HG03354 (cell line): ENCODE results near the gene BCAS1.

Experiments
- ATAC-seq: cut with Tn5 transposase; IDR thresholded peaks from one replicate; pipeline ENCODE4 v1.9.1; 2021; ENCODE audit warnings: mild to moderate bottlenecking; ENCODE audit not compliant: unreplicated experiment, poor library complexity, severe bottlenecking

BCAS1 gene, protein sequence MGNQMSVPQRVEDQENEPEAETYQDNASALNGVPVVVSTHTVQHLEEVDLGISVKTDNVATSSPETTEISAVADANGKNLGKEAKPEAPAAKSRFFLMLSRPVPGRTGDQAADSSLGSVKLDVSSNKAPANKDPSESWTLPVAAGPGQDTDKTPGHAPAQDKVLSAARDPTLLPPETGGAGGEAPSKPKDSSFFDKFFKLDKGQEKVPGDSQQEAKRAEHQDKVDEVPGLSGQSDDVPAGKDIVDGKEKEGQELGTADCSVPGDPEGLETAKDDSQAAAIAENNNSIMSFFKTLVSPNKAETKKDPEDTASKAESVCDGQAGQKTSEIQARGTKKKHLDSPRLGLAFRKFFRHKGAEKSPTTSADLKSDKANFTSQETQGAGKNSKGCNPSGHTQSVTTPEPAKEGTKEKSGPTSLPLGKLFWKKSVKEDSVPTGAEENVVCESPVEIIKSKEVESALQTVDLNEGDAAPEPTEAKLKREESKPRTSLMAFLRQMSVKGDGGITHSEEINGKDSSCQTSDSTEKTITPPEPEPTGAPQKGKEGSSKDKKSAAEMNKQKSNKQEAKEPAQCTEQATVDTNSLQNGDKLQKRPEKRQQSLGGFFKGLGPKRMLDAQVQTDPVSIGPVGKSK

DNA sequence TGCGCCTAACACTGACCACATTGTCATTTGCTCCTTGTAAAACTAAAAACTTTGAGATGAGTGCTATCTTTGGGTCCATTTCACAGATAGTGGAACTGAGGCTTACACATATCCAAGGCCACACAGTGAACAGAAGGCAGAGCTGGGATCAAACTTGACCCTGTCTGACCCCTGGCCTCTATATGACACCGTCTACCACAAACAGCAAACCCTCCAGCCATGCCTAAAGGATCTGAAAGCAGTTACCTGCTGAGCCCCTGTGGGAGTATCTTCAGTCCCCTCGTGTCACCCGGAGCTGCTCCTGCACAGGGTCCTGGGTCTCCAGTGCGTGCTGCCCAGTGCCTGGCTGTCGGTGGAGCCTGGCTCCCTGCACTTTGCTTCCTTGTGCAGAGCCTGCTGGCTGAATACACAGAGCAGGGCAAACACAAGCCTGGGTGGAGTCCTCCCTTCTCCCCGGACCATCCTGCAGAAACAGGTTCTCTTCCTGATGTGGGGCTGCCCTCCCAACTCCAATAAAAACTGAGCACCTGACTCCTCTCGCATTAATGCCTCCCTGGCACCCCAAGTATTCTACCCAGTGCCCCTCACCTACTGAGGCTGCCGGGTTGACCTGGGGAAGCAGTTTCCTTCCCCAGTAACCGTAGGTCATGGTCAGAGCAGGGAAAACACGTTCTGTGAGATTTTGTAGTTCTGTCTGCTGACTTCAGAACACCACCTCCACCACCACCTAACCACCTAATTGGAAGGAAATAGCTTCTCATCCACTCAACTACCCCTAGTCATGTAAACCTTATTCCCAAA is at the start of gene BCAS1:
TSS of gene BCAS1 (minus strand) at position 408 of the 801 bp plus-strand sequence. CDS start 11,876 bp downstream, outside the sequence.
- ATAC-seq, result no peak

DNA sequence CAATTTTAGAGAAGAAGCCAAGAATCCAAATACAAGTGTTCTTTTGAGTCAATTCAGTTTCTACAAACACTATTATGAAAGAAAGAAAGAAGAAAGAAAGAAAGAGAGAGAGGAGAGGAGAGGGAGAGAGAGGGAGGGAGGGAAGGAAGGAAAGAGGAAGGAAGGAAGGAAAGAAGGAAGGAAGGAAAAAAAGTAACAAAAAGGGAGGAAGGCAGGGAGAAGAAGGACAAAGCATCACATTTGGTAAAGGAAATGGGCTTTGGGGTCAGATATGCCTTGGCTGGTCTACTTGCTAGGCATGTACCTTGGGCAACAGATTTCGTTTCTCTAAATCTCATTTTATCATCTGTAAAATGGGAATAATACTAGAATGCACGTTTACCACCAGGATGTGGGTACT is 49.4 kb upstream of the BCAS1 start:
- no peak for ATAC-seq

DNA sequence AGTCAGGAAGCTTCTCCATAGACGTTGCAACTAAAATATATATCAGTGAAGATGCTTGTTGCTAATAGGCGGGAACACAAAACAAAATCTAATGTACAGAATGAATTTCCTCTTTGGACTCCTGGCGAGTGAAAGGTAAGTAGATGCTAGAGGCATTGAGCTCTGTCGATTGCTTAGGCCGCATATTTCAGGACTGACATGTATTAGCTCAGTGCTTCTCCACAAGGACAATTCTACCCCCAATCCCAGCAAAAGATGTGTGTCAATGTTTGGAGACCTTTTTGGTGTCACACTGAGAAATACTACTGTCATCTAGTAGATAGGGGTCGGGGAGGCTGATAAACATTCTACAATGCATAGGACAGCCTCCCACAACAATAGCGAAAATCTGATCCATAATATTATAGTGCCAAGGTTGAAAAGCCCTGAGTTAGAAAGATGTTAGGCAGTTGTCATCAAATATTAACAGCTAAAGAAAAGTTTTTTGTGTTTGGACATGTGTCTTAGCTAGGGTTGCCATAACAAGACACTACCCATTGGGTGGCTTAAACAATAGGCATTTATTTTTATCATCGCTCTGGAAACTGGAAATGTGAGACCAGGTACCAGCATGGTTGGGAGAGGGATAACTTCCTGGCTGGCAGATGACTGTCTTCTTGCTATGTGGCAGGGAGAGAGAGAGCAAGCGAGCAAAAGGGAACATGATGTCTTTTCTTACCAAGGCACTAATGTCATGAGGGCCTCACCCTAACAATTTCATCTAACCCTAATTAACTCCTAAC is 48.0 kb upstream of the BCAS1 start:
- no peak for ATAC-seq

DNA sequence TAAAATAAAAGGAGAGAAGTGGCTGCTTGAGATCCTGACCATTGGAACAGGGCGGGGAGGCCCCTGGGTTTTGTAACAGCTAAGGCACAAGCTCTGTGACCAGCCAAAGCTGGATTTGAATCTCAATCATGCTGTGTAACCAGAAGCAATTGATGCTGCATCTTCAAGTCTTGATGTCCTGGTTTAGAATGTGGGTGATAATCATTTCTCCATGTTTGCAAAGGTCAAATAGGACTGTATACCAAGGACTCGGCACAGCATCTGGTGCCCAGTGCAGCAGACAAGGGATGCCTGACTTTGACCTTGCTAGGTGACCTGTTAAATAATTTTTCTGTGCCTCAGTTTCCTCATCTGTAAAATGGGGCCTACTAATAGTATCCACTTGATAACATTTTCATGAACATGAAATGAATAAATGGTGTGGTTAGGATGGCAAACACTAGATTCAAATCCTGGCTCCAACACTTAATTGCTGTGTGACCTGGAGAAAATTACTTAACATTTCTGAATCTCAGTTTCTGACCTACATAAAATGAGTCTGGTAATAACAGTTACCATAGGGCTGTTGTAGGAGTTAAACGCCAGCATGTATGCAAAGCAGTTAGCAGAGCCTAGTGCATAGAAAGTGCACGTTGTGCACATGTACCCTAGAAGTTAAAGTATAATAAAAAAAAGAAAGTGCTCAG is 46.3 kb upstream of the BCAS1 start:
- no peak for ATAC-seq

DNA sequence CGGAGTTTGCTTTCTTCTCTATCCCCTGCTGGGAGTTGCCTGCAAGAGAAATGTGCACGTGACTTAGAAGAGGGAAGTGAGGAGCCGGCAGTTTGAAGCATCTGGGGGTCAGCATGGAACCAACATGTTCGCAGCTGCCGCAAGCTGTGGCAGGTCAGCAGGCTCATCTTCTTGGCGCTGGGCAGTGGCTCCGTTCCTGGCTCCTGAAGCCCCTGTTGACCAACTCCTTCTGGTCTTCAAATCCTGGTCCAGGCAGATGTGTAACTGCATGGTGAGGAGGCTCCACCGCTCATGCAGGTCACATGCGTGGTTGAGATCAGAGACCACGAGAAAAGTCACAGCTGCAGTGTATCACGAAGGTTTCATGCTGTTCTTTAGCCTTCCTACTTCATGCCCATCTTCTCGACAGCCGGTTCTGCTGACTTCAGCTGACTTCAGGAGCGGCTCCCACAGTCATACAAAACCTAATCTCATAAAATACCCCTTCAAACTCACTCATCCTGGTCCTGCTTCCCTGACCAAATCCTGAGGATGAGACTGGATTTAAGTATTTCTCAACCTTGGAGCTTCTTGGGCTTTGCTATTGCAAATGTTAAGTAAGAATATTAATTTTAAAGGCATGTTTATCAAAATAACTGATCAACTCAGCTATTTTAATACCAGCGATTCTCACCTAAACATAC is 44.9 kb upstream of the BCAS1 start:
- no peak for ATAC-seq

DNA sequence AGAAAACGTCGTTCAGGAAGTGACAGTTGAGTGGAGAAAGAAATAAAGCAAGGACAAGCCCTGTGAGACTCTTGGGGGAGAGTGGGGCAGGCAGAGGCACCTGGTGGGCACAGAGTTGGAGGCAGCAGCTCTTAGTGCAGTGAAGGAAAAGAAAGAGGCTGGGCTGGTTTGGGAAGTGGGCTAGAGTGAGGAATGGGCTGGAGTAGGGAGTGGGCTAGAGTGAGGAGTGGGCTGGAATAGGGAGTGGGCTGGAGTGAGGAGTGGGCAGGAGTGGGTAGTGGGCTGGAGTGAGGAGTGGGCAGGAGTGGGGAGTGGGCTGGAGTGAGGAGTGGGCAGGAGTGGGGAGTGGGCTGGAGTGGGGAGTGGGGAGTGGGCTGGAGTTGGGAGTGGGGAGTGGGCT is 43.7 kb upstream of the BCAS1 start:
- ATAC-seq, result no peak

DNA sequence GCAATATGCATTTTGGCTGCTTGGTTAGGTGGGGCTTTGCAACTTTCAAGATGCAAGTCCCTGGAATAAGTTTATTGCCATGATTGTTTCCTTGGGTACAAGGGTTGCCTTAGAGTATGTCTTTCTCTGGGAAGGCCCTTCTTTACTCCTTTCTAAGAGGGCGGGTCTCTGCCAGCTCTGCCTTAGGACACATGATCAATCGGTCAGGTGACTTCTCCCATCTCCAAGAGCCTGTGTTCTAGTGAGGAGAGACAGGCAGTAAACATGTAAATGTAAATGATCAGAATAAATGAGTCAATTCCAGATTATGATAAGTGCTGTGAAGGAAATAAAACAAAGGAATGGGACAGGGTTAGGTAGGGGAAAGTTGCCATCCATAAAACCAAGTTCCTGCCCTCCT is 43.2 kb upstream of the BCAS1 start:
- no peak for ATAC-seq

DNA sequence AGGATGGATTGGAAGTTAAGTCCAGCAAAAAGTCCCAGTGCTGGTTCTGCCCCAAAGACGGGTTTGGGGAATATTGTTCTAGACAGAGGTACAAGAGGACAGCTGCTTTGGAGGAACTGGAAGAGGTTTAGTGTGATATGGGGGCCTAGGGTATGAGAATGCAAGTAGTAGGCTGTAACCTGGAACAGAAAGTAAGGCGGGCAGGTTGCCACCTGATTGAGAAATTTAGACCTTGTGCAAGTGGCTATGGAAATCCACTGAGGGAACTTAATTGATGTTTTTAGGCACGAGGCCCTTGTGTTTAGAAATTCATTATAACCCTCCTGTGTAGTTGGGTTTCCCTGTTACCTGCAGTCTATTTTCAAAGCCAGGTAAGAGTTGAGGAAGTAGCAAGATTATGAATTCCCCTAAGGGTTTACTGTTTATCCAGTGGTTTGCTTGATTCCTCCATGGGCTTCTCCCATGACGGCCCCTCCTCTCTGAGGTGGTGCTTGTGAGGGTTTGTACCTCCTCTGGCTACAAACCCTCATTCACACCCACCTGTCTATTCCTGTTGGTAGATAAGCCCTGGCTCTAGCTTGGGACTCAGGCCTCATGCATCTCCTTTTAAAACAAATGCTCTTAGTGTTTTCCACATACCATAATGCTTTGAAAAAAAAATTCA is 42.0 kb upstream of the BCAS1 start:
- ATAC-seq, result no peak

DNA sequence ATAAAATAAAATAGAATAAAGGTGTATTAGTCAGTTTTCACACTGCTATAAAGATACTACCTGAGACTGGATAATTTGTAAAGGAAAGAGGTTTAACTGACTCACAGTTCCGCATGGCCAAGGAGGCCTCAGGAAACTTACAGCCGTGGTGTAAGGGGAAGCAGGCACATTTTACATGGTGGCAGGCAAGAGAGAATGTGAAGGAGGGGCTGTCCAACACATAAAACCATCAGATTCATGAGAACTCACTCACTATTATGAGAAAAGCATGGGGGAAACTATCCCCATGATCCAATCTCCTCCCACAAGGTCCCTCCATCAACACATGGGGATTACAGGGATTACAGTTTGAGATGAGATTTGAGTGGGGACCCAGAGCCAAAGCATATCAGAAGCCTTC is 41.1 kb upstream of the BCAS1 start:
- ATAC-seq, result no peak

DNA sequence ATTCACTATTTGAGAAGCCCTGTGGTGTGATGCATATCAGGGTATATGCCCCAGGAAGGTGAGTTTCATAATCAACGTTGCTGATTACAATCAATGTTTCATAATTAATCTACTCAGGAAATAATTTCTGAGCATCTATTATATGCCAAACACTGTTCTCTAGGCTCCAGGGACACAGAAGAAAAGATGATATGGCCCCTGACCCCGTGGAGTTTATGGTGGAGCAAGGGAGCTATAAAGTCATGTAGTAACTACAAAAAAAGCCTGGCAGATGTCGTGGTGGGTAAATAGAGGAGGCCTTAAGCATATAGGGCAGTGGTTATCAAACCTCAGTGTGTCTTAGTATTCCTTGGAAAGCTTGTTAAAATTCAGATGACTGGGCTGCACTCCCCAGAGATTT is 40.1 kb upstream of the BCAS1 start:
- ATAC-seq, result no peak

DNA sequence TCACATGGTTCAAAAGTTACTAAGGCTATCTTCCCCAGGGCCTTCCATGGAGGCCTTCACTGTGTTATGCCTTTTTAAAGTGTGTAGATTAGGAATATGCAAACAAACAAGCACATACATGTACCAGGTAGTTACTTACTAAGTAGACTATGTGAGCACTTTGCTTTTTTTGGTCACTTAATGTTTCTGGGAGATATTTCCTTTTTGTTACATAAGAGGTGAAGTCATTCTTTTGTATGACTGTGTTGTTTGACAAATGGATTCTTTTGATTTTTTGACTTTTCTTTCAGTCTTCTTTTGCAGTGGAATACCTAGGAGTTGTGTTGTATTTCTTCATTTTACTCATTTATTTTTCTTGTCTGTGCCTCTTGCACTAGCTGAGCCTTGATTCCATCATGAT is 39.6 kb upstream of the BCAS1 start:
- no peak for ATAC-seq

DNA sequence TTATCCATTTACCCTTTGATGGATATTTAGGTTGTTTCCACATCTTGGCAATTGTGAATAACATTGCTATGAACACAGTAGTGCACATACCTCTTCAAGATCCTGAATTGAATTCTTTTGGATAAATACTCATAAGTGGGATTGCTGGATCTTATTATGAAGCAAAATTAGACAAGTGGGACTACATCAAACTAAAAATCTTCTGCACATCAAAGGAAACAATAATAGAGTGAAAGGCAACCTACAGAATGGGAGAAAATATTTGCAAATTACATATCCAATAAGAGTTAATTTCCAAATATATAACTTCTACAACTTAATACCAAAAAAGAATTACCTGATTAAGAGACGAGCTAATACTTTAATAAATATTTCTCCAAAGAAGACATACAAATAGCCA is 38.4 kb upstream of the BCAS1 start:
- no peak for ATAC-seq

DNA sequence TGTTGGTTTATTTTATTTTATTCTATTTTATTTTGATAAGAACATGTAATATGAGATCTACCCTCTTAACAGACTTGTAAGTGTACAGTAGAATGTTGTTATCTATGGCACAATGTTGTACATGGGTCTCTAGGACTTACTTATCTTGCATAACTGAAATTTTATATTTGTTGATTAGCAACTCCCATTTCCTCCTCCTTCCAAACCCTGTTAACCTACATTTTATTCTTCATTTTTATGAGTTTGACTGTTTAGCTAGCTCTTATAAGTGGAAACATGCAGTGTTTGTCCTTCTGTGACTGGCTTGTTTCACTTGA is 37.9 kb upstream of the BCAS1 start:
- ATAC-seq, result no peak

DNA sequence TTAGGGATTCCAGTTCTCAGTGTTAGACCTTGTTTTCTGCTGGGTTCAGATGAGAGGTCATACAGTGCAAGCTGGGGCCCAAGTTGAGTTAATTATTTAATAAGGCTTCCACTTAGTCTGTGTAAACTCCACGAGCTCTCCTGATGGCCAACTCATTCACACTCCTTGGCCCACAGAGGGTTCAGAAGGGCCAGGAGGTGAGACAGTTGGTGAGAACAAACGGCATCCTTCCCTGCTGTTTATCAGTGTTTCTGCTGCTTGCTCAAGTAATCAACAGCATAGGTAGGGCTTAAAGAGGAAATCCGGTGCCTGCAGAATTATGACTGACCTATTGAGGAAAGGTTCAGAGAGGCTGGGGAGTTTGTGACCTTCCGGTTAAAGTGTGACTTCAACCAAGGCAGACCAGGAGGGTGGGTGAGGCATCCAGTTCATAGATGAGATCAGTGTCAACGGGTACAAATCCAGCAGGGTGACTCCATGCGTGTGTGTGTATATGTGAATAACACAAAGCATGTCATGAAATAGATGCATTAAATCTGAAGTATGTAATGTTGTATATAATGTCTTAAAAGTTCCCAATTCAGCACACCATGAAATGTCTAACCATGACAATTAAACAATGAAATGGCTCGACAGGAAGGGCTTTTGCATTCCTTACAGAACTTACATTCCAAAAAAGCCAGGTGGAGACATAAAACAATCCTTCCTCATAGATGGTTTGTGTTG is 37.4 kb upstream of the BCAS1 start:
- no peak for ATAC-seq

DNA sequence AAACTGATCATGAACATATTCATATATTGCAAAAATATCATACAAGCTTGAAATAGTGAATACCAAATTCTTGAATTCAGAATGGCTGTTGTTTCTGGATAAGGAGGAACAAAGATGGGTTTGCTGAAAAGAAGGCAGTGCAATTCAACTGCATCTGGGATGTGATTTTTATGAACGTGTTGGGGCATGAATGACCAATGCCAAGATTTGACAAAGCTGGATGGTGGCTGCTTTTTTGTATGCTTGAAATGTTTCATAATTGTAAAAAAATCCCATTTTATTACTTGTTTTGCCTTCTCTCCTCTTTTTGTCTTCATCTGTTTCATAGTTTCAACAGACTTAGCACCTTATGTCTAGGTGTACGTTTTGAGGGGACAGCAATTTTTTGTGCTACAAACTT is 36.8 kb upstream of the BCAS1 start:
- ATAC-seq, result no peak

DNA sequence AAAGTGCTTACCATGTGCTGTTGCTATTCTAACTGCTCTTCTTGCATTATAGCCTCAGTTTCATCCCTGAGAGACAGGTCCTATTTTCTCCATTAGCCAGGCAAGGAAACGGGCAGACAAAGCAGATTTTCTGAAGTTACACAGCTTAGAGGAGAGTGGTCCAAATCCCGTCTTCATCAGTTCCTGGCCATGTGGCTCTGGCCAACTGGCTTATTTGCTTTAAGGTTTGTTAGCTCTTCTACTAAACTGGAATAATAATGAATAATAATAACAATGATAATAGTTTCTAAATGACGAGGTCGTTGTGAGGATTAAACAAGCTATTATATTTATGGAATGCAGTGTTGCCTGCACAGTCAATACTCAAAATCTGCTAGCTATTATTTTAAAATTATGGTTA is 35.8 kb upstream of the BCAS1 start:
- no peak for ATAC-seq

DNA sequence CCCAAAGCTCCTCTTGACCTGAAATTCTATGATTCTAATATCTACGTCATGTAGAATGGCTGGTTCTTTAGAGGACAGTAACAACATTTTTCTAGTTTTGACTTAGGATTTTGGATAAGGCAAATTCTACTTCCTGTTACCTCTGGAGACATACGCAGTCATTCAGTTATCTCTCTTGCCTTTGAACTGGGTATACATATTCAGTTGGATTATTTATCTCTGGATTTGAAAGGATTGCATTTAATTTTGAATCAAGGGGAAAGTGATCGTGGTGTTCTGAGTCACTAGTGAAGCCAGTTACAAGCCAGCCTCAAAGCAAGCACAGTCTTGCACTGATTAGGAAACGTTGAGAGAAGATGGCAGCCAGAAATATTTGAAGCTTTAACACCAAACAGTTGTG is 35.3 kb upstream of the BCAS1 start:
- ATAC-seq, result no peak

DNA sequence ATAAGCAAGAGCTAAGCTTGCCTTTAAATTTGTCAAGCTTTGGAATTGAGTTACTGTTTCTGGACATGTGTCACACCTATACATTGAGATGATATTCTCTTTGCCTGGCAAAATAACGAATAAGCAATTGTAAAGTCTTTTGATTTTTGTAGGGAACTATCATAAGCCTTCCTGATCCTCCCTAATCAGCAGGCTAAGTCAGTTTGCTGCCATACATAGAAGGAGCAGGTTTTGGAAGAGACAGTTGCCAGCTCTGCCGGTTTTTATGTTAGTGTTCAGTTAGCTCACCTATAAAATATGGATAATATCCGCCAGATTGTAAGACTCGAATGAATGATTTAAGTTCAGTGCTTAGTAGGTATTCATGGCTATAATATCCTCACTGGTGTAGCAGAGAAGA is 34.4 kb upstream of the BCAS1 start:
- no peak for ATAC-seq
